Uterus (tissue), 4 donors: ENCODE data around the gene ALDH9A1. TPM values are rescaled to one million over a fixed set of nuclear protein-coding genes. Genes with fewer than 3 reads are reported as not detected.

Experiments
- DNase-seq, 2 donors: peaks; one replicate each; pipeline ENCODE4 v3.0.0-alpha.2; 2019 to 2020
- H3K27ac ChIP-seq, 2 donors: fragments of 200-600 bp; sonication (generic); 1 replicate in 1 of 2; 2 replicates in 1 of 2; pipeline ENCODE4 v1.5.1; 2016 to 2018
- H3K27me3 ChIP-seq, 2 donors: fragments of 200-600 bp; sonication (generic); one replicate each; pipeline ENCODE4 v1.5.1; 2018 to 2019; ENCODE audit warnings: control low read depth in 1 of 2
- H3K36me3 ChIP-seq, 2 donors: fragments of 200-600 bp; sonication (generic); one replicate each; pipeline ENCODE4 v1.5.1; 2019; ENCODE audit warnings: control low read depth in 1 of 2
- H3K4me1 ChIP-seq, 2 donors: fragments of 200-600 bp; sonication (generic); one replicate each; pipeline ENCODE4 v1.5.1; 2018 to 2019; ENCODE audit warnings: control low read depth in 1 of 2
- H3K4me3 ChIP-seq, 2 donors: fragments of 200-600 bp; sonication (generic); 1 replicate in 1 of 2; 2 replicates in 1 of 2; pipeline ENCODE4 v1.5.1; 2018 to 2019; ENCODE audit warnings: mild to moderate bottlenecking in 1 of 2
- H3K9me3 ChIP-seq, 2 donors: fragments of 200-600 bp; sonication (generic); one replicate each; pipeline ENCODE4 v1.5.1; 2019; ENCODE audit warnings: control low read depth in 1 of 2
- POLR2A ChIP-seq, 2 donors: fragments of 450-650 bp; IDR thresholded peaks; one replicate each; pipeline ENCODE4 v1.6.1; 2016; ENCODE audit warnings: antibody characterized with exemption in 2 of 2, mild to moderate bottlenecking in 1 of 2, moderate library complexity in 1 of 2
- intact Hi-C: fragments of 100-400 bp; cut with DNase I; formaldehyde crosslinking; loops from one replicate; pipeline ENCODE4 v1.15.1; 2023; ENCODE audit warnings: low total_unique reads
- total RNA-seq, 4 donors: library from RNA; depleted of rRNA in 3 of 4; stranded (reverse); fragments of >200 nt in 3 of 4; gene quantifications; one replicate each; pipeline versions ENCODE4 v1.1.0 to v1.2.4, GENCODE V29; 2014 to 2023
- TF ChIP-seq, protein P1 (sequence below), 4 experiments: fragments of 200-600 bp in 2 of 4; fragments of 450-650 bp in 2 of 4; sonication (generic) in 2 of 4; IDR thresholded peaks; one replicate each; pipeline ENCODE4 v1.5.1; 2016 to 2019; ENCODE audit warnings: antibody characterized with exemption in 4 of 4, mild to moderate bottlenecking in 2 of 4, moderate library complexity in 1 of 4
- donor health status: DM: yes; HTN: yes; CAD: no.

ALDH9A1 gene
- total RNA-seq, 4 donors from 2014 or later = 25.4 to 105 (median 68.4) TPM

DNA sequence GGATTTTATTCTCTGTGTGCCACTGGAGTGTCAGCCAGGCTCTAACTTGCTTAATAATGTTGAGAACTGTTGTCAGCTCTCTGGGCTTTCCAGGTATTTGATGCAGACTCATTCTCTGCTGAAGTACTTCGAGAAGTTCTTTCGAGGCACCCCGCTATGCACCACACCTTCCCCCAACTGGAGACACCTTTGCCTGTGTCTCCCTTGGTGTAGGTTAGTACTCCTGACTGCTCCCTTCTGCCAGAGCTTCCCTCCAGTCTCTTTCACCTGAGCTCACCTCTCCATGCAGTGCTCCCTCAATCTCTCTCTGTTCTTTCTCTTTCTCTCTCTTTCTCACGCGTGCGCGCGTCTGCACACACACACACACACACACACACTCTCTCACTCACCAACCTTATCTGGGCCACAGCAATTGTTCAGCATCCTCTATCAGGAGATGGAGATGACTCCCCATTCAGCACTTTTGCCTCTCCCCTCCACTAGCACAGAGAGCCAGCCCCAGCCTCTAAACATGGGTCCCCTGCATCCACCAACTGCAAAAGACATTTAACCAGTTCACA is 81.3 kb downstream of the ALDH9A1 start:
- no peaks in the 10 kb centered on the region for H3K36me3 ChIP-seq
- intact Hi-C loops = no loop called here

DNA sequence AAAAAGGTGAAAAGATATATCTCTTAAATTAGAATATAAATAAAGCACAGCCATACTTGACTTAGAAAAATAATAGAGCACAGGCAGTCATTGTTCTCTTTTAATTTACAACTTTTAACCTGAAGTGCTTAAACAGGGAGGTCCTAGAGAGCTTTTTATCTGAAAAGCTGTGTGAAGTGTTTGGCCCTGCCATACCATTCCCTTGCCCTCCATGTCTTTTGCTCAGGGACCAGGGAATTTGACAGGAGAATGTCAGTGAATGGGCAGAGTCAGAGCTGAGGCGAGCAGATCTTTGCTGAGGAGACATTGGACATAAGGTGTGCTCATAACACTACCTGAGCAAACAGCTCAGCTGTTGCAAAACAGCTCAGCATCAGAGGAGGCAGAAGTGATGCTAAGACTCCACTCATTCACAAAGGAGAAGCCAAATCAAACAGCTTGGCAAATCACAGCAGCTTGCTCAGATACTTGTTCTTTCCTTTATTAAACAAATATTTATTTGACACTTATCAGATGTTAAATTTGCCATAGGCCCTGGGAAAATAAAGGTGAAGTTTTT is 82.2 kb downstream of the ALDH9A1 start:
- intact Hi-C loops = no loop called here
- H3K36me3 ChIP-seq = no peaks in the 10 kb centered on the region

More for the DNA sequence above, 81.3 kb downstream of the ALDH9A1 start:
- H3K9me3 ChIP-seq = no peaks in the 10 kb centered on the region
- no peaks in the 10 kb centered on the region for H3K27me3 ChIP-seq
- DNase-seq = no peak
- no peaks in the 10 kb centered on the region for H3K4me1 ChIP-seq
- TF ChIP-seq, protein P1, sequence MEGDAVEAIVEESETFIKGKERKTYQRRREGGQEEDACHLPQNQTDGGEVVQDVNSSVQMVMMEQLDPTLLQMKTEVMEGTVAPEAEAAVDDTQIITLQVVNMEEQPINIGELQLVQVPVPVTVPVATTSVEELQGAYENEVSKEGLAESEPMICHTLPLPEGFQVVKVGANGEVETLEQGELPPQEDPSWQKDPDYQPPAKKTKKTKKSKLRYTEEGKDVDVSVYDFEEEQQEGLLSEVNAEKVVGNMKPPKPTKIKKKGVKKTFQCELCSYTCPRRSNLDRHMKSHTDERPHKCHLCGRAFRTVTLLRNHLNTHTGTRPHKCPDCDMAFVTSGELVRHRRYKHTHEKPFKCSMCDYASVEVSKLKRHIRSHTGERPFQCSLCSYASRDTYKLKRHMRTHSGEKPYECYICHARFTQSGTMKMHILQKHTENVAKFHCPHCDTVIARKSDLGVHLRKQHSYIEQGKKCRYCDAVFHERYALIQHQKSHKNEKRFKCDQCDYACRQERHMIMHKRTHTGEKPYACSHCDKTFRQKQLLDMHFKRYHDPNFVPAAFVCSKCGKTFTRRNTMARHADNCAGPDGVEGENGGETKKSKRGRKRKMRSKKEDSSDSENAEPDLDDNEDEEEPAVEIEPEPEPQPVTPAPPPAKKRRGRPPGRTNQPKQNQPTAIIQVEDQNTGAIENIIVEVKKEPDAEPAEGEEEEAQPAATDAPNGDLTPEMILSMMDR (IDR thresholded peaks at IDR 0.05) = no peak
- no peak for TF ChIP-seq POLR2A (IDR thresholded peaks at IDR 0.05)
- H3K4me3 ChIP-seq = no peak overlapping the region
- no peak overlapping the region for H3K27ac ChIP-seq

More for the DNA sequence above, 82.2 kb downstream of the ALDH9A1 start:
- no peak overlapping the region for H3K4me3 ChIP-seq
- H3K4me1 ChIP-seq = no peaks in the 10 kb centered on the region
- no peak overlapping the region for H3K27ac ChIP-seq
- TF ChIP-seq, protein P1 (IDR thresholded peaks at IDR 0.05) = no peak
- no peak for TF ChIP-seq POLR2A (IDR thresholded peaks at IDR 0.05)
- no peak for DNase-seq
- no peaks in the 10 kb centered on the region for H3K9me3 ChIP-seq
- no peaks in the 10 kb centered on the region for H3K27me3 ChIP-seq

Other genes starting within 250 kb of the ALDH9A1 start
- gene LRRC52, start 154.6 kb downstream of the ALDH9A1 start, total RNA-seq = not detected
- gene MGST3, start 67.3 kb downstream of the ALDH9A1 start, total RNA-seq = 100 to 1,000 TPM in 3 of 4 donors, 10 to 100 TPM in 1; 76.7 to 196 (median 138) TPM
- 10 to 100 TPM; 36.2 to 87.1 (median 54.8) TPM for gene TMCO1, start 70.3 kb upstream of the ALDH9A1 start, total RNA-seq
- gene UCK2, start 129.1 kb upstream of the ALDH9A1 start, total RNA-seq = 10 to 100 TPM in 3 of 4 donors, 1 to 10 TPM in 1; 3.5 to 34.1 (median 25.7) TPM